D721Med (cell line): ENCODE measurements around the gene STK32A.

ENCODE experiments used
- DNase-seq: peaks from one replicate; pipeline ENCODE4 v3.0.0; 2011; ENCODE audit warnings: low spot score; ENCODE audit not compliant: insufficient read length
- FAIRE-seq: peaks from 2 replicates; lab custom pipeline; 2011; peaks lifted over from hg19 to GRCh38; lab: Jason Lieb, UNC
- CTCF ChIP-seq: IDR thresholded peaks from 2 replicates; pipeline ENCODE4 v1.5.1; 2012; ENCODE audit warnings: mild to moderate bottlenecking, control low read depth; ENCODE audit not compliant: insufficient read depth; ENCODE audit errors: missing control alignments

The STK32A gene

DNA sequence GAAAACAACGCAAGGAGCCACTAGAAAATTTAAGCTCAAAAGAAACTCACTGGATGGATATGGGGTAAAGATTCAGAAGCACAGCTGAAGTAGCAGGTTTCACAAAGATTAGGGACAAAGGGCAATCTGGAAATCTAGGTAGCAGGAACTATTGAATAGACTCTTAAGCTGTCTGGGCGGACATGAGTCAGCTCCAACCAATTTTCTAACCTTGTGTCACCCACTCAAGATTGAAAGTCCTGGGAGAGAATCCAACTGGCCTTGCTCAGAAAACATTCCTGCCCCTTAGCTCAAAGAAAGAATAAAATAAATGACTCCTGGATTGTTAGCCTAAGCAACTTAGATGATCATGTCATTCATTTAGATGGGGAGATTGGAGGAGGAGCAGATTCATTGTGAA is 69.2 kb downstream of the STK32A start:
- DNase-seq = no peak
- FAIRE-seq = no peak
- TF ChIP-seq CTCF = no peak

GRCh38 chr5:147305147-147305546 is 70.3 kb downstream of the STK32A start:
- TF ChIP-seq CTCF = no peak
- FAIRE-seq (no peak), DNase-seq (no peak)

DNA sequence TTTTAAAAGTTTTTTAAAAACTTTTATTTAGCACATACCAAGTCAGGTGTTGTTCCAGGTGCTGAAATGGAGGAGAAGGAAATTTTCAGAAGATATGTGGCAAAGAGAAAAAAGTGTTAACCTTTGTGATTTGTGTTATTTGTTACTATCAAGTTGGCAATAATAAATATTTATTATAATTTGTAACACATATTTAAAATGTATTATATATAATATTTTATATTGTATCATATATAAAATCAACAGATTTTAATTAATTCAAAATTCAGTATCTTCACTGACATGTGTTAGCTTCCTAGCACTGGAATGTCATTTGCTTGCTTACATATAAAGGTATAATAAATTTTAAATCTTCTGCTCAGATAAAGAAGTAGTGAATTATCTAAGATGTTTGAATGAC is 71.5 kb downstream of the STK32A start:
- no peak for FAIRE-seq
- no peak for TF ChIP-seq CTCF
- no peak for DNase-seq

GRCh38 chr5:147307170-147307569 is 72.3 kb downstream of the STK32A start:
- FAIRE-seq (no peak), DNase-seq (no peak)
- no peak for TF ChIP-seq CTCF

DNA sequence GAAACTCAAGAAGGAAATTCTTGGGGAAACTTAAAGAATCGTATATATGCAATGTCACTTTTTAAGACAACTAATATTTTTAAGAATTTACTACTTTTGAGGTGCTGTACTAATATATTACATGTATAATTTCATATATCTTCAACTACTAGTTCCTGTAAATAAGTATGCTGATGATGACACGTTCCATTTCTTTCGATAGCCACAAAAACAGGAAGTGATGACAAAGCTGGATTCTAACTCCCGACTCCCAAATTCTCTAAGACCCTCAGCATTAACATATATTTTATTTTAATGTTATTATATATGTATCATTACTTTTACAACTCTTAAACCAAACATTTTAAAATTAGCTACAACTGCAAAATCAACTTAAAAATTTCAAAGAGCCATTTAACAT is 74.8 kb downstream of the STK32A start:
- FAIRE-seq (no peak), DNase-seq (no peak)
- TF ChIP-seq CTCF = no peak

DNA sequence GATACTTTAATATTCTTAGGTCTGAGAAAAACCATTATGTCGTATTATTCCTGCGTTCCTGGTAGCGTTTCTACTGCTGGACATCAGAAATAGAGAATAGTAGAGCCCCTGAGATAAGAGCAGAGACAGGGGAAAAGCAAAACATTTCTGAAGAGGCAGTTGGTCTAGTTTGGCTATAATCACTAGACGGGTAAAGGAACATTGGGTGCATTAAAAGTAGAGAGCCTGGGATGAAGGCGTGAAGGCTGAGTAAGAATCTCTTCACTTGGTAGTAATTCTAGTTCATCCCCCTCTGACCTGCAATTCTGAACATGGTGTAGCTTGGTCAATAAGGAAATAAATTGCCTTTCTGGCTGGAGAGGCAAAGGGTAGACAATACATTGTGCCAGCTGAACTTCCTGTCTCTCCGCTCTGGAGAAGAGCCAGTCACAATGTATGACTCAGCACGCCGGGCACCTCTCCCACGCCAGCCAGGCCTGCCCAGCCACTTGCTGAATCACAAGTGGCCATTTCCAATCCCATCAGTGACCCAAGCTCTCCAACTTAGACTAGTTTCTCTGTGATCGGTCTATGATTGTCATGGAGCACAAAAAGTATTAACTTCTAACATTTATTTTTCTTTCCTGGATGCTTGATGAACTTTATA is 75.4 kb downstream of the STK32A start:
- no peak for FAIRE-seq
- DNase-seq = no peak
- no peak for TF ChIP-seq CTCF

DNA sequence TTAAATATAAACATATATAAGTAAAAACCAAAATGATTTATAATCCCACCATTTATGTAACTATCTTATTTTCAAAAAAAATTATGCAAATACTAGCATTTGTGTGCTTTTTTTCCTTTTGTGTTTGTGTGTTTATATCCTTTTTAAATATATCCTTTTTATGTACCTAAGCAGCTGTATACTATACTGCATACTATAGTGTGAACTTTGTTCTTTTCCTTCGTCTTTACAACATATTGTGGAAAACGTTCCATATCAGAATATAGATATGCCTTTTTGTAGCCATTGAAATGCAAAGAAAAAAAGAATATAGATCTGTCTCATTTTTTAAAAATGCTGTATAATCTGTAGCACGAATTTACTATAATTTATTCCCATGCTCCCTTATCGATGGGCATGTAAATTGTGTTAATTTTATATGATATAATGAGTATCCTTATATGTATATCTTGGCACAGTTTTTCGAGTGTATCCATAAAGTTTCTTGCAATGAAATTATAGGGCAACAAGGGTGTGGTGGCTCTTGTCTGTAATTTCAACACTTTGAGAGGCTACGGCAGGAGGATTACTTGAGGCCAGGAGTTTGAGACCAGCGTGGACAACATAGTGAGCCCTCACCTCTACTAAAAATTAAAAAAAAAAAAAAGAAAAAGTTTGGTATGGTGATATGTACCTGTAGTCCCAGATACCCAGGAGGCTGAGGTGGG is 83.3 kb downstream of the STK32A start:
- no peak for DNase-seq
- no peak for FAIRE-seq
- no peak for TF ChIP-seq CTCF
